Caco-2 (cell line): ENCODE results near the gene CERT1. TPM values are rescaled to one million over a fixed set of nuclear protein-coding genes. Genes with fewer than 3 reads are reported as not detected.

Experiments
- BruUV-seq: library from RNA; stranded (reverse); fragments of 400-500 nt; replicated peaks from 2 replicates; lab custom pipeline; 2021; lab: Mats Ljungman, UMichigan
- CTCF ChIA-PET: fragments of 300-600 bp; sonication (Branson Sonifier 250); formaldehyde crosslinking; loops from one replicate; lab custom pipeline; 2022; ENCODE audit warnings: antibody characterized with exemption; lab: Charles Lee
- POLR2A ChIA-PET: fragments of 300-600 bp; sonication (Branson Sonifier 250); formaldehyde crosslinking; loops from one replicate; lab custom pipeline; 2022; ENCODE audit warnings: antibody characterized with exemption; lab: Charles Lee
- DNase-seq, 2 experiments: peaks; one replicate each; pipeline versions ENCODE4 v3.0.0 to v3.0.0-alpha.2; 2020 to 2022
- H3K27me3 ChIP-seq: replicated peaks from 2 replicates; pipeline ENCODE4 v1.6.0; 2011; ENCODE audit warnings: low read length; ENCODE audit not compliant: control insufficient read depth, insufficient read depth
- H3K36me3 ChIP-seq: 2 replicates; pipeline ENCODE4 v1.5.1; 2011; ENCODE audit warnings: low read length; ENCODE audit not compliant: control insufficient read depth, insufficient read depth
- H3K4me1 ChIP-seq: fragments of 250-450 bp; sonication (Bioruptor Pico); 2 replicates; pipeline ENCODE4 v1.5.1; 2020; ENCODE audit warnings: mild to moderate bottlenecking
- H3K4me3 ChIP-seq: 2 replicates; pipeline ENCODE4 v1.5.1; 2011; ENCODE audit warnings: low read depth, mild to moderate bottlenecking, control low read depth, low read length
- H3K9me3 ChIP-seq: fragments of 250-450 bp; sonication (Bioruptor Pico); 2 replicates; pipeline ENCODE4 v1.5.1; 2020; ENCODE audit warnings: mild to moderate bottlenecking, moderate library complexity
- H3K27ac Mint-ChIP-seq: one replicate; pipeline ENCODE4 v1.8.0; 2022; ENCODE audit warnings: mixed read lengths; ENCODE audit not compliant: unreplicated experiment
- H3K27me3 Mint-ChIP-seq: one replicate; pipeline ENCODE4 v1.8.0; 2022; ENCODE audit warnings: mixed read lengths; ENCODE audit not compliant: insufficient read depth, unreplicated experiment
- H3K36me3 Mint-ChIP-seq: one replicate; pipeline ENCODE4 v1.8.0; 2022; ENCODE audit warnings: mild to moderate bottlenecking, mixed read lengths; ENCODE audit not compliant: insufficient read depth, unreplicated experiment
- H3K4me1 Mint-ChIP-seq: one replicate; pipeline ENCODE4 v1.8.0; 2022; ENCODE audit warnings: low read depth, mixed read lengths; ENCODE audit not compliant: unreplicated experiment
- H3K4me3 Mint-ChIP-seq: one replicate; pipeline ENCODE4 v1.8.0; 2022; ENCODE audit warnings: mild to moderate bottlenecking, moderate library complexity, mixed read lengths; ENCODE audit not compliant: unreplicated experiment
- H3K9me3 Mint-ChIP-seq: one replicate; pipeline ENCODE4 v1.8.0; 2022; ENCODE audit warnings: mixed read lengths; ENCODE audit not compliant: unreplicated experiment
- CTCF ChIP-seq, 2 experiments: fragments of 200-600 bp in 1 of 2; IDR thresholded peaks; 1 replicate in 1 of 2; 2 replicates in 1 of 2; pipeline versions ENCODE4 v1.5.1 to v1.8.0; 2011 to 2022; ENCODE audit warnings: antibody characterized with exemption in 1 of 2, control low read depth in 1 of 2, inconsistent platforms in 1 of 2, low read depth in 1 of 2, low read length in 1 of 2, mild to moderate bottlenecking in 1 of 2, moderate library complexity in 1 of 2; ENCODE audit not compliant: insufficient read depth in 1 of 2, severe bottlenecking in 1 of 2, unreplicated experiment in 1 of 2
- intact Hi-C: fragments of 100-400 bp; cut with micrococcal nuclease; formaldehyde crosslinking; loops from one replicate; pipeline ENCODE4 v1.10.0; 2022; ENCODE audit not compliant: unreplicated experiment
- total RNA-seq: library from RNA; stranded (reverse); gene quantifications from 2 replicates; pipeline ENCODE4 v1.2.3, GENCODE V29; 2022

CERT1 gene
- total RNA-seq, 1 experiment from 2014 or later: 44.3 TPM

GRCh38 chr5:75469017-75469416 is 42.4 kb downstream of the CERT1 start:
- Histone ChIP-seq H3K36me3 (no peaks in the 10 kb centered on the region), H3K4me1 (peaks cover 24% of the 10 kb centered on the region), H3K27me3 (no peaks in the 10 kb centered on the region), H3K9me3 (peaks cover 12% of the 10 kb centered on the region; the same call in 1 of the 2 replicates), H3K4me3 (no peak overlapping the region)
- ChIA-PET CTCF (no interaction called here), POLR2A (interaction anchor here (0.7 to 0.8 kb wide), 2 partner anchors 128 to 132 kb away, joined by 3 read pairs; partner anchors contain the start of gene HMGCR)
- no peak for DNase-seq
- TF ChIP-seq CTCF (IDR thresholded peaks at IDR 0.05; ENCODE audit: insufficient read depth in 1 of 2, low read depth in 1 of 2, low read length in 1 of 2, severe bottlenecking in 1 of 2, unreplicated experiment in 1 of 2): no peak
- Mint-ChIP-seq H3K27me3 (no peaks in the 10 kb centered on the region), H3K4me1 (peaks cover 39% of the 10 kb centered on the region), H3K4me3 (no peak overlapping the region), H3K9me3 (peaks cover 25% of the 10 kb centered on the region), H3K27ac (no peak overlapping the region), H3K36me3 (peaks cover 6% of the 10 kb centered on the region)
- intact Hi-C loops: loop anchor here (5.0 kb wide), 1 partner anchor 43 kb away; the partner anchor contains the start of genes CERT1 and POLK
- no TSS peak for BruUV-seq

- H3K4me3 ChIP-seq: no peak overlapping the region
- peaks cover 25% of the 10 kb centered on the region for H3K9me3 Mint-ChIP-seq
Measured at GRCh38 chr5:75468593-75468992, 42.8 kb downstream of the CERT1 start.

More at GRCh38 chr5:75468593-75468992, 42.8 kb downstream of the CERT1 start:
- H3K9me3 ChIP-seq: peaks cover 12% of the 10 kb centered on the region; the same call in 1 of the 2 replicates
- no peaks in the 10 kb centered on the region for H3K36me3 ChIP-seq
- ChIA-PET POLR2A (interaction anchor here (0.7 to 0.8 kb wide), 2 partner anchors 128 to 132 kb away, joined by 3 read pairs; partner anchors contain the start of gene HMGCR), CTCF (no interaction called here)
- no TSS peak for BruUV-seq
- TF ChIP-seq CTCF (IDR thresholded peaks at IDR 0.05; ENCODE audit: insufficient read depth in 1 of 2, low read depth in 1 of 2, low read length in 1 of 2, severe bottlenecking in 1 of 2, unreplicated experiment in 1 of 2): no peak
- no peak overlapping the region for H3K27ac Mint-ChIP-seq
- peaks cover 41% of the 10 kb centered on the region for H3K4me1 Mint-ChIP-seq
- intact Hi-C loops: loop anchor here (5.0 kb wide), 1 partner anchor 44 kb away; the partner anchor contains the start of genes CERT1 and POLK
- peaks cover 6% of the 10 kb centered on the region for H3K36me3 Mint-ChIP-seq
- H3K4me3 Mint-ChIP-seq: no peak overlapping the region
- peaks cover 19% of the 10 kb centered on the region for H3K4me1 ChIP-seq
- no peaks in the 10 kb centered on the region for H3K27me3 ChIP-seq
- no peaks in the 10 kb centered on the region for H3K27me3 Mint-ChIP-seq
- DNase-seq: peak in 1 of 2 experiments; percentile 28
